Adrenal gland (tissue), 12 donors: Measurements from ENCODE around the gene UBE3B. TPM values are rescaled to one million over a fixed set of nuclear protein-coding genes. Genes with fewer than 3 reads are reported as not detected.

Experiments used
- DNase-seq, 7 donors: peaks; one replicate each; pipeline ENCODE4 v3.0.0-alpha.2; 2019 to 2020
- H3K27ac ChIP-seq, 5 donors: fragments of 200-600 bp; sonication (generic) in 4 of 5; 1 replicate in 3 of 5; 2 replicates in 2 of 5; pipeline versions ENCODE4 v1.5.1 to v1.8.0; 2016 to 2020; ENCODE audit warnings: mild to moderate bottlenecking in 1 of 5
- H3K27me3 ChIP-seq: fragments of 200-600 bp; 2 replicates; pipeline ENCODE4 v1.8.0; 2021
- H3K36me3 ChIP-seq, 2 donors: fragments of 200-600 bp; replicated peaks in 1 of 2; 1 replicate in 1 of 2; 2 replicates in 1 of 2; pipeline versions ENCODE4 v1.5.1 to v1.8.0; 2018 to 2022
- H3K4me1 ChIP-seq, 2 donors: fragments of 200-600 bp; replicated peaks in 1 of 2; 1 replicate in 1 of 2; 2 replicates in 1 of 2; pipeline versions ENCODE4 v1.5.1 to v1.8.0; 2018 to 2021
- H3K4me3 ChIP-seq, 4 donors: fragments of 200-600 bp; sonication (generic) in 3 of 4; one replicate each; pipeline ENCODE4 v1.5.1; 2016 to 2018
- H3K9me3 ChIP-seq, 3 donors: fragments of 200-600 bp; sonication (generic) in 1 of 3; replicated peaks in 1 of 3; 1 replicate in 2 of 3; 2 replicates in 1 of 3; pipeline versions ENCODE4 v1.5.1 to v1.8.0; 2016 to 2021
- POLR2A ChIP-seq, 2 donors: fragments of 450-650 bp; IDR thresholded peaks; one replicate each; pipeline ENCODE4 v1.6.1; 2017; ENCODE audit warnings: antibody characterized with exemption in 2 of 2, mild to moderate bottlenecking in 2 of 2, moderate library complexity in 1 of 2
- WGBS, 4 donors: extraction: QIAGEN DNeasy Blood & Tissue Kit in 2 of 4; methylation state at CpG; one replicate each; pipeline versions ENCODE4 v1.1.5 to v1.1.7; 2013 to 2017; 5-methylcytosine and 5-hydroxymethylcytosine counted together
- intact Hi-C, 2 donors: fragments of 100-400 bp; cut with DNase I; formaldehyde crosslinking; loops; one replicate each; pipeline versions ENCODE4 v1.14.1 to v1.15.0; 2022 to 2023
- polyA plus RNA-seq, 3 donors: library from polyadenylated mRNA; stranded (reverse); fragments of 200-250 nt in 2 of 3; fragments of 350-450 nt in 1 of 3; fragmentation: Illumina TruSeq in 1 of 3; extraction: RNeasy Lipid Tissue Mini Kit (QIAGEN cat#74804) in 1 of 3; gene quantifications; one replicate each; pipeline ENCODE4 v1.2.3, GENCODE V29; 2013 to 2014
- total RNA-seq, 9 donors: library from RNA; depleted of rRNA in 4 of 9; stranded (reverse); fragments of >200 nt in 4 of 9; fragments of 120-200 nt in 1 of 9; fragmentation: NEBNext Ultra II Directional in 1 of 9; extraction: Animal tissue kit (Norgen Biotek cat#: 25700) in 1 of 9; gene quantifications; one replicate each; pipeline versions ENCODE4 v1.1.0 to v1.2.4, GENCODE V29; 2013 to 2023
- TF ChIP-seq, protein P1 (sequence below), 6 experiments: fragments of 450-650 bp in 4 of 6; fragments of 200-600 bp in 2 of 6; sonication (generic) in 1 of 6; IDR thresholded peaks; 1 replicate in 5 of 6; 2 replicates in 1 of 6; pipeline versions ENCODE4 v1.5.1 to v1.8.0; 2016 to 2021; ENCODE audit warnings: antibody characterized with exemption in 6 of 6, mild to moderate bottlenecking in 2 of 6, moderate library complexity in 1 of 6
- donor health status: healthy with polysubstance abuse.
- donor health status: Bipolar disorder and iron deficiency.
- donor health status: DM: yes; HTN: yes; CAD: no.
- donor health status: DM: no; HTN: no; CAD: no.
- donor health status: DM: no; HTN: no; CAD: no.
- donor health status: DM: yes; HTN: yes; CAD: no.

Gene UBE3B
- total and polyA plus RNA-seq, 12 donors, result 16.0 to 79.5 (median 39.5) TPM

GRCh38 chr12:109577311-109577710 lies 99.9 kb downstream of the UBE3B start:
- Histone ChIP-seq H3K36me3 (peaks cover 0 to 66% of the 10 kb centered on the region in 2 donors), H3K4me3 (no peak overlapping the region), H3K27ac (no peak overlapping the region), H3K4me1 (peaks cover 13 to 20% of the 10 kb centered on the region in 2 donors), H3K27me3 (no peaks in the 10 kb centered on the region), H3K9me3 (no peaks in the 10 kb centered on the region)
- DNase-seq, result no peak
- TF ChIP-seq, protein P1, sequence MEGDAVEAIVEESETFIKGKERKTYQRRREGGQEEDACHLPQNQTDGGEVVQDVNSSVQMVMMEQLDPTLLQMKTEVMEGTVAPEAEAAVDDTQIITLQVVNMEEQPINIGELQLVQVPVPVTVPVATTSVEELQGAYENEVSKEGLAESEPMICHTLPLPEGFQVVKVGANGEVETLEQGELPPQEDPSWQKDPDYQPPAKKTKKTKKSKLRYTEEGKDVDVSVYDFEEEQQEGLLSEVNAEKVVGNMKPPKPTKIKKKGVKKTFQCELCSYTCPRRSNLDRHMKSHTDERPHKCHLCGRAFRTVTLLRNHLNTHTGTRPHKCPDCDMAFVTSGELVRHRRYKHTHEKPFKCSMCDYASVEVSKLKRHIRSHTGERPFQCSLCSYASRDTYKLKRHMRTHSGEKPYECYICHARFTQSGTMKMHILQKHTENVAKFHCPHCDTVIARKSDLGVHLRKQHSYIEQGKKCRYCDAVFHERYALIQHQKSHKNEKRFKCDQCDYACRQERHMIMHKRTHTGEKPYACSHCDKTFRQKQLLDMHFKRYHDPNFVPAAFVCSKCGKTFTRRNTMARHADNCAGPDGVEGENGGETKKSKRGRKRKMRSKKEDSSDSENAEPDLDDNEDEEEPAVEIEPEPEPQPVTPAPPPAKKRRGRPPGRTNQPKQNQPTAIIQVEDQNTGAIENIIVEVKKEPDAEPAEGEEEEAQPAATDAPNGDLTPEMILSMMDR (IDR thresholded peaks at IDR 0.05), result no peak
- TF ChIP-seq POLR2A (IDR thresholded peaks at IDR 0.05), result no peak
- 82 to 100% (median 91%) methylated on average over 1 of the region's 1 CpG for WGBS, 4 donors
- intact Hi-C loops, result no loop called here

DNA sequence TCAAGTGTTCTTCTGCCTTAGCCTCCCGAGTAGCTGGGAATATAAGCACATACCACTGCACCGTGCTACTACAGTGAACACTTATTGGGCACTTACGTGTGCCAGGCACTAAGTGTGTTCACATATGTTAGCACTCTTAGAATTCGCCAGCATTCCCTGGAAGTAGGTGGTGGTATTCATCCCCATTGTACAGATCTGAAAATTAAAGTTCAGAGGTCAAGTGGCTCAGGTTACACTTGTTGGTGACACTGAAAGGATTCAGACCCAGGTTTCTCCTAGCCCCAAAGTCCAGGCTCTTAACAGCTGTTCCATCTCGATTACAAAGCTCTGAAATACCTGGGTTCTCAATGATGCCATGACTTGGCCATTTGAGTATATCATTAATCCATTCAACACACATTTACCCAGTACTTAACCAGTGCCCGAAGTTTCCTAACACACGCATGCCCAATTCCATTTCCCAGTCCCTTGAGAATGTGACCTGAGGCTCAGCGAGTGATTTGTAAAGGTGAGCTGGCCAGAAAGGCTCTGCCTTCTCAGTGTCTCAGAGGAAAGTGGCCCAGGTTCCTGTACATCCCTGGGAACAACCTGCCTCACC lies 101.0 kb downstream of the UBE3B start:
- peaks cover 0 to 66% of the 10 kb centered on the region in 2 donors for H3K36me3 ChIP-seq
- intact Hi-C loops, result no loop called here
- WGBS, 4 donors, result 88 to 92% (median 90%) methylated on average over 8 of the region's 8 CpGs
- H3K27ac ChIP-seq, result no peak overlapping the region
- H3K27me3 ChIP-seq, result no peaks in the 10 kb centered on the region
- no peak for TF ChIP-seq POLR2A (IDR thresholded peaks at IDR 0.05)
- TF ChIP-seq, protein P1 (IDR thresholded peaks at IDR 0.05), result no peak
- H3K4me3 ChIP-seq, result no peak overlapping the region
- peaks cover 9 to 14% of the 10 kb centered on the region in 2 donors for H3K4me1 ChIP-seq
- H3K9me3 ChIP-seq, result no peaks in the 10 kb centered on the region
- DNase-seq, result no peak

DNA sequence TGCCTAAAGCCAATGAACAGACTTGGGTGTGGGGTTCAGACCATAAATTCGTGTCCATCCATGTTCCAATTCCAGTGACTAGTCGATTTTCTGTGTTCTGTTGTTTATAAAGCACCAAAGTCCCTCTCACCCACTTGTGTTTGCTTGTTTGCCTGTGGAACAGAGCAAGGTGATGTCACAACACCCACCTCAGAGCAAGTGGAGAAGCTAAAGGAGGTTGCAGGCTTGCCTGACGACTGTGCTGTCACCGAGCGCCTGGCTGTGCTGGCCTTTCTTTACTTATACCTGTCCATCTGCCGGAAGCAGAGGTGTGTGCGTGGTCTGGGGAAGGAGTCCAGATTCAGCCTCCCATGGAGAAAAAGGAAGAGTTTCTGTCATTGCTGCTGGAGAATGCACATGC lies 102.2 kb downstream of the UBE3B start:
- H3K27ac ChIP-seq, result no peak overlapping the region
- no peaks in the 10 kb centered on the region for H3K27me3 ChIP-seq
- peaks cover 0 to 72% of the 10 kb centered on the region in 2 donors for H3K36me3 ChIP-seq
- no peaks in the 10 kb centered on the region for H3K9me3 ChIP-seq
- intact Hi-C loops, result no loop called here
- no peak for DNase-seq
- WGBS, 4 donors, result 77 to 88% (median 84%) methylated on average over 6 to 7 of the region's 7 CpGs
- peaks cover under 1 to 6% of the 10 kb centered on the region in 2 donors for H3K4me1 ChIP-seq
- TF ChIP-seq, protein P1 (IDR thresholded peaks at IDR 0.05), result no peak
- no peak for TF ChIP-seq POLR2A (IDR thresholded peaks at IDR 0.05)
- H3K4me3 ChIP-seq, result no peak overlapping the region

DNA sequence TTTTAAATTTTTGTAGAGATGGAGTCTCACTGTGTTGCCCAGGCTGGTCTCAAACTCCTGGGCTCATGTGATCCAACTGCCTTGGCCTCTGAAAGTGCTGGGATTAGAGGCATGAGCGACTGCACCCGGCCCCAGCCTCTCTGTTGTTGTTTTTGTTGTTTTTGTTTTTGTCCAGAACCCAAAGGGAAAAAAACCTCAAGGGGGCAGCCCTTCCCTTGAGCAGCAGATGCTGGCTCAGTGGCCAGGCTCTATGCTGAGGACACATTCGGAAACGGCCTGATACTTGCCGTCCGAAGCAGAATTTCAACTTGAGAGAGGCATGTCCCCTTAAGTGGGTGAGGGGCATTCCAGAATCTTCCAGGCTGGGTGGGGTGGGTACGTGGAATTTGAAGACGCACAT lies 102.8 kb downstream of the UBE3B start:
- no peaks in the 10 kb centered on the region for H3K27me3 ChIP-seq
- no peak overlapping the region for H3K4me3 ChIP-seq
- H3K27ac ChIP-seq, result no peak overlapping the region
- TF ChIP-seq, protein P1 (IDR thresholded peaks at IDR 0.05), result no peak
- TF ChIP-seq POLR2A (IDR thresholded peaks at IDR 0.05), result no peak
- no peaks in the 10 kb centered on the region for H3K9me3 ChIP-seq
- 83 to 88% (median 87%) methylated on average over 8 of the region's 8 CpGs for WGBS, 4 donors
- H3K4me1 ChIP-seq, result no peaks in the 10 kb centered on the region
- no peak for DNase-seq
- H3K36me3 ChIP-seq, result peaks cover 0 to 72% of the 10 kb centered on the region in 2 donors
- intact Hi-C loops, result no loop called here
